Adipose tissue (tissue), 3 donors: Measurements from ENCODE around the gene C1RL. TPM values are rescaled to one million over a fixed set of nuclear protein-coding genes. Genes with fewer than 3 reads are reported as not detected.
"Not testable (repeated sequence)": the region's sequence is repeated elsewhere in the genome, so short reads cannot be mapped to it uniquely, and the experiment has no call there.

Source experiments
- H3K27ac ChIP-seq: one replicate; pipeline ENCODE4 v1.5.1; 2013; ENCODE audit warnings: low read depth, low read length
- WGBS, 3 donors: extraction: QIAGEN DNeasy Blood & Tissue Kit; methylation state at CpG; one replicate each; pipeline ENCODE4 v1.1.7; 2013; 5-methylcytosine and 5-hydroxymethylcytosine counted together
- polyA plus RNA-seq, 3 donors: library from polyadenylated mRNA; stranded (reverse); fragments of 200-250 nt; gene quantifications; one replicate each; pipeline ENCODE4 v1.2.3, GENCODE V29; 2013
- donor health status: healthy with polysubstance abuse.
- donor health status: Bipolar disorder and iron deficiency.
- donor health status: healthy.

The C1RL gene
- polyA plus RNA-seq, 3 donors = 40.8 to 48.5 (median 42.0) TPM

DNA sequence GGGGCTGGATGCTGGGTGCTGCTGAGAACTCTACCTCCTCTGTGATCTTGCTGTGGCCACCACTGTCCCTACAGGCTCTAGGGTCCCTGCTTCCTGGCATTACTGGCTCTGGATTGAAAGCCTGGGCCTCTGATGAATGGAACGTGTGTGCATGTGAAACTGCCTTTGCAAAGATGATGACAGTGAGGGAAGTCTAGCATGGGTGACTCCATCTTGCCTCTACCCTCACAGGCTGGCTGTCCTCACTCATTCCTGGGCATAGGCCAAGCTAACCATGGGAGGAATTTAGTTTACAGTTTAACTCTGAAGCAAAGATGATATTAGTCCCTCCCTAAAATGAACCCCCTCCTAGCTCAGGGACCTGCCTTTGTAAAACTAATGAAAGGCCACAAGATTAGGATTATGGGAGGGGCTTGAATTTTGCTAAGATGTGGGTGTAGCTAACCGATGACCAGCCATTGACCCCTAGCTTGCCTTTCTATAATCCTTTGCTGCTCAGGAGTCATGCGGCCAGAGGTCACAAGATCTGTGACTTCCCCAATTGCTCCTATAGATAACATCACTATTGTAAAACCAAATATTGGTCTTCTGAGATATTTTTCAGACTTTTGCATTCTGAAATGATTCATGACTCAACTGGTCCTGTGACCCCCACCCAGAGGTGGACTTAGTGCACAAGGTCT lies 50.7 kb downstream of the C1RL start:
- WGBS, 3 donors = 76 to 81% (median 78%) methylated on average over 3 of the region's 3 CpGs
- H3K27ac ChIP-seq = no peak overlapping the region

DNA sequence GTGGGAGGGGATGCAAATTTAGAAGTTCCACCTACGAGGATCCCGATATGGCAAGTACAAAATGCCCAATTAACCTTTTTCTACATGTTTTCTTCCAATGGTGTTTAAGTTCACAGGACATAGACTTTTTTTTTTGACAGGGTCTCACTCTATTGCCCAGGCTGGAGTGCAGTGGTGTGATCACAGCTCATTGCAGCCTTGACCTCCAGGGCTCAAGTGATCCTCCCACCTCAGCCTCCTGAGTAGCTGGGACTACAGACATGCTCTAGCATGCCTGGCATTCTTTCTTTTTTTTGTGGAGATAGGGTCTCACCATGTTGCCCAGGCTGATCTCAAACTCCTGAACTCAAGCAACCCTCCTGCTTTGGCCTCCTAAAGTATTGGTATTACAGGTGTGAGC lies 53.3 kb downstream of the C1RL start:
- 94 to 100% (median 96%) methylated on average over 2 of the region's 2 CpGs for WGBS, 3 donors
- not testable (repeated sequence) for H3K27ac ChIP-seq

- H3K27ac ChIP-seq = no peak overlapping the region
- 85 to 93% (median 92%) methylated on average over 4 of the region's 4 CpGs for WGBS, 3 donors
Observed at GRCh38 chr12:7054925-7055324, 54.1 kb downstream of the C1RL start.

GRCh38 chr12:7049973-7050372 lies 59.0 kb downstream of the C1RL start:
- WGBS, 3 donors = 87 to 96% (median 88%) methylated on average over 3 of the region's 3 CpGs
- not testable (repeated sequence) for H3K27ac ChIP-seq

GRCh38 chr12:7049445-7049951 lies 59.5 kb downstream of the C1RL start:
- WGBS, 3 donors = 90 to 93% (median 91%) methylated on average over 10 of the region's 10 CpGs
- not testable (repeated sequence) for H3K27ac ChIP-seq

GRCh38 chr12:7047306-7047705 lies 61.7 kb downstream of the C1RL start:
- H3K27ac ChIP-seq = no peak overlapping the region
- WGBS, 3 donors = 27 to 51% (median 48%) methylated on average over 5 of the region's 5 CpGs

DNA sequence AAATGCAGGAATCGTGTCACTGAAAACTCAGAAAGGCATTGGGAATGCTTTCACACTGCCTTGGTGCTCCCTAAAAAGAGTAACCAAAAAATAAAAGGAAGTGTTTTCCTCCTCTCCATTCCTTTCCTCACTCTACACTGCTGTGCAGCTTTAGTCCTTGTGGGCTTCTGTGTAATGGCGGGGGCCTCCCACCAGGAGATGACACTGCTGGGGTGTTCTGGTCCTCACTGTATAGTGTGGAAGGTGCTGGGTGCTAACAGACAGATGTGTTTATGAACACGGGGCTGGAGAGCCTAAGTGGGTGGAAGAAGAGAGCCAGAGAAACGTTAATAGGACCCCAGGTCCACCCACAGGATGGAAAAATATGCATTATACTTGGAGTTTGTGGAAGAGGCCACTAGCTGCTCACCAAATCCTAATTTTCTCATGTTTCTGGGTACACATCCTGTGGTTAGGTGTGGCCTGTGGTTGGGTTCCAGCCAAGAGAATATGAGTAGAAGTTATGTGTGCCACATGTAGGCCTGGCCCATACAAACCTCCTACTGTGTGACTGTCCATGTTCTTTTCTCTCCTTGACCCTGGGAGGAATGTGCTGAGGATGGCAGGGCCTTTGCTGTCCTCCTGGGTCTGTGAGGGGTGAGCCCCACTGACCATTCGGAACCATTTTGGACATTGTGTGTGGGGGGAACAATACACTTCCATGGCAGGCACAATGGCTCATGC lies 62.5 kb downstream of the C1RL start:
- no peak overlapping the region for H3K27ac ChIP-seq
- 76 to 83% (median 81%) methylated on average over 5 of the region's 5 CpGs for WGBS, 3 donors

DNA sequence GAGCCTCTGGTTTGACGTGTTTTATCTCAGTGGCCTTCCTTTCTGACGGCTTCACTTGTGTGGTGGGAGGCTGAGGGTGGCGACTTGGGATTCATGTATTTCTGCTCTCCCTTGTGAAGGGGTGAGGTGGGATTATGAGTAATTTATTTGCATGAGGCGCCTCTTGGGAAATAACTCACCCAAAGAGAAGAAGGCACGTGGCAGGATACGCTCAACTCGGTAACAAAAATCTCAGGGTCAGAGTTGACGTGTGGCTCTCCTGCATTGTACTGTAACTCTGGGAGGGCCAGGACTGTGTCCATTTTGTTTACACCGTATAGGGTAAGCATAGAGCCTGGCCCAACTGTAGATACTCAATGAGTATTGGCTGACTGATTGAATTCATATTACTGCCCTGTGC lies 63.1 kb downstream of the C1RL start:
- no peak overlapping the region for H3K27ac ChIP-seq
- 87 to 94% (median 90%) methylated on average over 9 of the region's 9 CpGs for WGBS, 3 donors

Other genes starting within 250 kb of the C1RL start
- gene TPI1, start 241.7 kb downstream of the C1RL start, polyA plus RNA-seq = 100 to 1,000 TPM; 244 to 500 (median 371) TPM
- 1 to 10 TPM; 5.4 to 6.2 (median 5.6) TPM for gene SPSB2, start 235.9 kb downstream of the C1RL start, polyA plus RNA-seq
- 10 to 100 TPM in 1 of 3 donors, 1 to 10 TPM in 2; 3.0 to 11.7 (median 4.8) TPM for gene LRRC23, start 204.4 kb downstream of the C1RL start, polyA plus RNA-seq
- 10 to 100 TPM in 1 of 3 donors, 1 to 10 TPM in 2; 2.6 to 11.9 (median 4.1) TPM for gene ENO2, start 194.6 kb downstream of the C1RL start, polyA plus RNA-seq
- 100 to 1,000 TPM in 2 of 3 donors, 10 to 100 TPM in 1; 38.1 to 127 (median 119) TPM for gene ATN1, start 181.3 kb downstream of the C1RL start, polyA plus RNA-seq
- gene RNU7-1, start 165.4 kb downstream of the C1RL start, polyA plus RNA-seq = not detected
- gene C12orf57, start 165.2 kb downstream of the C1RL start, polyA plus RNA-seq = 100 to 1,000 TPM; 326 to 584 (median 368) TPM
- gene PTPN6, start 157.9 kb downstream of the C1RL start, polyA plus RNA-seq = 10 to 100 TPM; 18.8 to 44.0 (median 24.2) TPM
- gene PHB2, start 138.6 kb downstream of the C1RL start, polyA plus RNA-seq = 100 to 1,000 TPM; 147 to 221 (median 166) TPM
- gene EMG1, start 138.3 kb downstream of the C1RL start, polyA plus RNA-seq = 10 to 100 TPM; 11.2 to 26.6 (median 22.9) TPM
- 10 to 100 TPM; 27.1 to 77.9 (median 43.0) TPM for gene LPCAT3, start 90.7 kb downstream of the C1RL start, polyA plus RNA-seq
- 100 to 1,000 TPM in 2 of 3 donors, 10 to 100 TPM in 1; 64.1 to 490 (median 315) TPM for gene C1S, start 48.5 kb downstream of the C1RL start, polyA plus RNA-seq
- gene C1R, start 16.8 kb downstream of the C1RL start, polyA plus RNA-seq = 100 to 1,000 TPM in 2 of 3 donors, 10 to 100 TPM in 1; 86.3 to 575 (median 386) TPM
- 1 to 10 TPM; 1.9 to 5.0 (median 2.5) TPM for gene RBP5, start 19.7 kb upstream of the C1RL start, polyA plus RNA-seq
- gene CLSTN3, start 21.2 kb upstream of the C1RL start, polyA plus RNA-seq = 10 to 100 TPM; 27.6 to 73.6 (median 68.0) TPM
- 10 to 100 TPM; 29.5 to 90.1 (median 42.8) TPM for gene PEX5, start 80.5 kb upstream of the C1RL start, polyA plus RNA-seq
- gene ACSM4, start 194.9 kb upstream of the C1RL start, polyA plus RNA-seq = not detected